HG02973 (cell line): ENCODE data around the gene ATG5.
"Not testable (repeated sequence)": the region's sequence is repeated elsewhere in the genome, so short reads cannot be mapped to it uniquely, and the experiment has no call there.

Experiments
- ATAC-seq: cut with Tn5 transposase; IDR thresholded peaks from one replicate; pipeline ENCODE4 v1.9.1; 2021; ENCODE audit warnings: moderate library complexity; ENCODE audit not compliant: unreplicated experiment

The ATG5 gene

DNA sequence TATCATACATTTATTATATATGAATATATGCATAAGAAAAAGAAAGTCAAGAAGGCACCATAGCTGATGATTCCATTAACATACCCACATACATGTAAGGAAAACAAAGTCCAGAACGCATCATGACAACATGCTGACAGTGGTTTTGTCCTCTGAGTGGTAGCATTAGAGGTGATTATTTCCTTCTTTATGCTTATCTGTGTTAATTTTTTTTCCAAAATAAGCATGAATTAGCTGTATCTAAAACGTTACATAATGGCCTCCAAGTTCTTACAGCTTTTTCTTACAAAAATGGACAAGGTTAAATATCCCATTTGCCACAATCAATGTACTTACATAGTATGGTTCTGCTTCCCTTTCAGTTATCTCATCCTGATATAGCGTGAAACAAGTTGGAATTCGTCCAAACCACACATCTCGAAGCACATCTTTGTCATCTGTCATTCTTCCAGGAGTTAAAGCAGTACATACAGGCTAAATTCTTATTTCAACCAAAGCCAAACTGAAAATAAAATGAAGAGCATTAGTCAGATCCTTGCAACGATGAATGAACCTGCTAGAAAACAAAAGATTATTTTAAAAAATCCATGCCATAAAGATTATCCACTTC lies 9.7 kb downstream of the ATG5 start:
- ATAC-seq, result no peak

DNA sequence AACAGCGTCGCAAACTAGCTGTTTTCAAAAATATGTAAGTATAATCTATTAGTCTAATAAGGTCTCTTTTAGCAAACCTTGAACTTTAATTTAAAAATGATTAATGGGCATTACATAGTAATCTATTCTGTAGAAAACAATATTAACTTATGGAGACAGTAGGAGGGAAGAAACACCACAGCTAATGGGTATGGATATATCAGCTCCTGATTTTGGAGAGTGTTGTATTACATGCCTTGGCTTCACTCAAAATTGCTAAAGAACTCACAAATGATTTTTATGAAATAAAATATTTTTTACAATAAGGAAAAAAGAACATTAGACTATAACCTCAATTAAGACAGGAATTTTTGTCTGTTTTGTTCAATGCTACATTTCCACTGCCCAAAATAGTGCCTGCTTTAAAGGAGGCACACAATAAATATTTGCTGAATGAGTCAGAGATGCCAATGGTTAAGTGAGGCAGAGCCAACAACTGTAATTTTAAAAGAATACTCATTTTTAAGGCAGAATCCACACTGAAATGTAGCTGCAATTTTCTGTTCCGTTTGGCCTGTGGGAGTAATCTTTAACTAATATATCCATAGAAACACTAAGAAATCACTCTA lies 15.7 kb downstream of the ATG5 start:
- ATAC-seq, result no peak

DNA sequence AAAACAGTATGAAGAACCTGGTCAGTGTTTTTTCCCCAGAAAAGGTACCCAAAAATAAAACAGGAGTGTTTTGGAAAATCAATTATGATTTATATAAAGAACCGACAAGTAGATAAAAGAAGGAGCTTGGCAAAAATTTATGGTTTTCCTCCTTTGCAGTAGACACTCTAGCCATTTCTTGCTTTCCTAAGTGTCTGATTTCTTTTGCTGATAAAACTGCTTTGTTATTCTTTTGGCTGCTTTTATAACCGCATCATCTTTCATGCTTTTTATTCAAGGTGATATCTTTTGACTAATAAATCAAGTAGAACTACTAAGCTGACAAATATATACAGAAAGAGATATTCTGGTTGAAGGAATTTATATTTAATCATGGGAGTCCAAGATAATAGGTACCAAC lies 16.6 kb downstream of the ATG5 start:
- no peak for ATAC-seq

DNA sequence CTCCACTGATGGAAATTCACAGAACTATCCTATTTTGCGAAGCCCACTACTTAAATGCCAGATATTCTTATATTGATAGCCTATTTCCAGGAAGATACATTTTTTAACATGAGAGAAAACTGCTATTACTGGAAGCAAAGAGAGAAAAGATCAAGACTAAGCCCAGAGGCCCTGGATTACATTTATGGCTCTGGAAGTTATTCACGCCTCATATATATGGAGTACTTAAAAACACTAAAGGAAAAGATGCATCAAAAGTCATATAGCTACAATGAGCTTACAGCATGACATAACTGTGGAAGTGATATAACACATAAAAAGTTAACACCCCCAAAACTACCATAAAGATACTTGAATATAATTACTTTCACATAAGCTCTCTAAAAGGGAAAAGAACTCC lies 19.8 kb downstream of the ATG5 start:
- ATAC-seq, result no peak

DNA sequence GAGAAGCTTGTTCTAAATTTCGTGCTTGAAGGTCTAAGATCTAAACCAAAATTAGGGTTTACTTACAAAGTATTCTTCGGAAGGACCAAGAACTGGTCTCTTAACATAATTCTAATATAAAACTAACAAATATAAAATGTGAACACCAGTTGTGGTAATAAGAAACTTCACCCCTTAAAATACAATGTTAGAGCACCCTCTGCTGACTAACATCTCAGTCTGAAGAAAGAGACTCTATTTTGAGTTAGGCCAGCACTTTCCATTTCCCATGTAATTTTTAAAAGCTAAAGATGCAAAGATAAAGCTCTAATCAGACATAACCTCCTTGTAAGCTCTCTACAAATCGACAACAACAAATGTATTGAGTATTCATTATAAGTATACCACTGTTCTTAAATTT lies 24.6 kb downstream of the ATG5 start:
- no peak for ATAC-seq

DNA sequence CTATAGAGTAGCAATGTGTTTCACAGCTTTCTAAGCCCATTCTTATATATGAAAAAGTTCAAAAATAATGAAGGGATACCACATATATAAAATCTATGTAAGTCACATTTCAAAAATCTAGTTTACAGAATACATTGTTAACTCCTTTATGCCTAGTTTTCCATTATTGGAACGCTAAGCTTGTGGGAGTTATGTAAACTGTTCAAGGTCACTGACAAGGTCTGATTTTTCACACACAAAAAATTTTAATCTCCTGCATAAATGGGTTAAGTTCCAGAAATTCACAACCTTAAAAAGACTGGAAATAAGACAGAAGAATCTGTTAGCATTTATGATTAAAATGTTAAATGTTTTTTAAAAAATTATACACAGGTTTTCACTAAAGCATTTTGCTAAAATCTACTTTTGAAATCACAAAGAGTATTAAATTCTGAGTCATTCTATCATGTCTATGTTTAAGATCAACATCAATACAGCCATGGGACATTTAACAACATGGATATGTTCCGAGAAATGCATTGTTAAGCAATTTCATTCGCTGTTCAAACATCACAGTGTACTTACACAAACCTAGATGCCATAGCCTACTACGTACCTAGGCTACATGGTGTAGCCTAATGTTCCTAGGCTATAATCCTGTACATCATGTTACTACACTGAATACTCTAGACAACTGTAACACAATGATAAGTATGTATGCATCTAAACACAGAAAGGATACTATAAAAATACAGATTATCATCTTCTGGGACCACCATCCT lies 25.4 kb downstream of the ATG5 start:
- no peak for ATAC-seq

DNA sequence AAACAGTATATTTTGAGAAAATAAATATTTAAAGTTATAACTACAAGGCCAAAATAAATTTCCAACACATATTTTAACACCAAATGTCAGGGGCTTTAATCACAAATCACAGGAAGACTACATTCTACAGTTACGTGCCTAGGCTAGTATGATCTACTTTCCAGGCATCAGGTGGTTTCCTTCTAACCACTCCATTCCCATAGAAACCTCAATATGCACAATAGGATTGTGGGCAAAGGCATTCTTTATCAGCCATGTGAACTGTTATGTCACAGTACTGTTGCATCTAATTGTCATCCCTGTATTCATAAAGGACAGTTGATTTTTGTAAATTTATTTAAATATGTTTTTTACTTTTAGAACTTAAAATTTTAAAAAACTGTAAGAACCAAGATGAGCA lies 32.4 kb downstream of the ATG5 start:
- ATAC-seq, result no peak

DNA sequence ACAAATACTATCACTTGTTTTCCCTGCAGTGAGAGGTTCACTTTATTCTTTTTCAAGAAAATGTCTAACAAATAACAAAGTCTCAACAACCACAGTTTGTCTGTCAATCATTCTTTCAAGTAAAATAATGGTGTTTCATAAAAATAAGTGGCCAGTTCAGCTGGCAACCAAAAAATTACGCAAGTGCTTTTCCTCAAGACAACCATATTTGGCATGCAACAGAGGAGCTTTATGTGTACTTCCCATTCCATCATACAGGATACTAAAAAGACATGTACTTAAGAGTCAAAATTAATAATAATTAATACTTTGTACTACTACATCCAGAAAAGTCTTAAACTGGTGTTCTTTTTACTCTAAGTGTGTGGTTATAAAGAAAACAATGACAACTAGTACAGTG lies 34.6 kb downstream of the ATG5 start:
- ATAC-seq, result no peak

DNA sequence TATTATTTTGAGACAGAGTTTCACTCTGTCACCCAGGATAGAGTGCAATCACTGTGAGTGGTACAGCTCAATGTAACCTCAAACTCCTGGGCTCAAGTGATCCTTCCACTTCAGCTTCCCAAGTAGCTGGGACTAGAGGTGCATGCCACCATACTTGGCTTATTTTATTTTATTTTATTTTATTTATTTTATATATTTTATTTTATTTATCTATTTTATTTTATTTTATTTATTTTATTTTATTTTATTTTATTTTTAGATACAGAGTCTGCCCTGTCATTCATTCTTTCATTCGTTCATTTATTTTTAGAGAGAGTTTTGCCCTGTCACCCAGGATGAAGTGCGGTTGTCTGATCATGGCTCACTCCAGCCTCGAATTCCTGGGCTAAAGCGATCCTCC lies 35.5 kb downstream of the ATG5 start:
- ATAC-seq, result no peak

DNA sequence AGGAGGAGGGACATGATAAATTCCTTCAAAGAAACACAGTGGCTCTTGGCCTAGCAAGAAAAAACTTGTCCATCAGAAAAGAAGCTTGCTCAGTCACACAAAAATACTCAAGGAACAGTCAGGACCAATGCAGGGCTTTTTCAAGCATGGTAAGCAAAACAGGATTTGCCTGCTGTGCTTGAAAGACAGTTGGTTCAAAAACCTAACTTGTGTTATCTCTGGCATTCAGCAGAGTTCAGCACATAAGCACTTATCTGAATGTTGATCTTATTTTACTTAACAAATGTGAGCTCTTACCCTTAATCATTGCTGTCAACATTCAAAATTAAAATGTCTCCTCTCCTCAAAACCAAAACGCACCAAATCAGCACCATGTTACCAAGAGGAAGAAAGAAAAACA lies 38.3 kb downstream of the ATG5 start:
- no peak for ATAC-seq

DNA sequence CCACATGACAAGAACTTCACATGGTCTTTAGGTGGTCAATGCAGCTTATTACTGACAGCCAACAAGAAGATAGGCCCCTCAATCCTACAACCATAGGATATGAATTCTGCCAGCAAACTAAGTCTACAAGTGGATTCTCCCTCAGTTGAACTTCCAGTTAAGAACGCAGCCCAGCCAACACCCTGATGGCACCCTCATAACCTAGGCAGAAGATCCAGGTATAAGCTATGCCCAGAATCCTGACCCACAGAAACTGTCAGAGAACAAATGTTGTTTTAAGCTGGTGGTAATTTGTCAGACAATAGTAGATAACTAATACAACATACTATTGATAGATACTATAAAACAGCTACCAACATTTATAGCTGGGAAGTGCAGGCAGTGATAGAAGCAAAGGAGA lies 38.8 kb downstream of the ATG5 start:
- ATAC-seq, result no peak

DNA sequence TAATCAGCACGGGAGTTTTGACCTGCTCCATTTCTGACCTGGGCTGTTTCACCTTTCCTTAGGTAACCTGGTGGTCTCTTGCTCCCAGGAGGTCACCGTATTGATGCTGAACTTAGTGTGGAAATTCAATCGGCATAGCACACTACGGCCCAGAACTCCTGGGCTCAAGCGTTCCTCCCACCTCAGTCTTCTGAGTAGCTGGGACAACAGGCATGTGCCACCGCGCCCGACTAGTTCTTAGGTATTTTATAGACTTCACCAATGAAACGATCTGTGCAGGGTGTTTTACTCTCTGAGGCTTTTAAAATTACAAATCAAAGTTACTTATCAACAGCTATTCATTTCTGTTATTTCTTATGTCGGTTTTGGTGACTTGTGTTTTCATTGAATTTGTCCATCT lies 42.1 kb downstream of the ATG5 start:
- no peak for ATAC-seq

DNA sequence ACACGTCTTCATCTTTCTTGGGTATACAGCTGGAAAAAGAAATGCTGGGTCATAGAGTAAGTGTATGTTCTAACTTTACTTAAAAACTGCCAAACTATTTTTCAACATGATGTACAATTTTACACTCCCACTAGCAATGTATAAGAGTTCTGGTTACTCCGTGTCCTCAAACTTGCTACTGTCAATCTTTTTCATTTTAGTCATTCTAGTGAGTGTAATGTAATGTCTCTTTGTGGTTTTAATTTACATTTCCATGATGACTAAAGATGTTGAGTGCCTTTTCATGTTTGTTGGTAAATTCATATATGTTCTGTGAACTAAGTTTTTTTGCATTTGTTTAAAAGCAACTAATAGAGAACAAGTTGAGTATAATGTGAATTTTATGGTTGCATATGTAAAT lies 43.9 kb downstream of the ATG5 start:
- ATAC-seq, result no peak

DNA sequence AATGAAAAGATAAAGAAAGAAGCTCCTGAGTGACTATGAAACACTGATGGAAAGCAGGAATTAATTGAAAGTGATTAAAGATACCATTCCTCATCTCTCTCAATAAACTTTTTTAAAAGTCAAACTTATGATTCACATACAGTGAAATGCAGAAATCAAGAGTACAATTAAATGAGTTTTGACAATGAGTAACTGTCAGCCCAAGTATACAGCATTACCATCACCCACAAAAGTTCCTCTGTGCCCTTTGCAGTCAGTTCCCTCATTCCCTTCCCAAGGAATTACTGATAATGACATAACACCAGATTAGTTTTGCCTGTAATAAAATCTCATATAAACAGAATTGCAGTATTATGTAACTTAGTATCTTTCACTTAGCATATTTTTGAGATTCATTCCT lies 44.5 kb downstream of the ATG5 start:
- ATAC-seq, result no peak

DNA sequence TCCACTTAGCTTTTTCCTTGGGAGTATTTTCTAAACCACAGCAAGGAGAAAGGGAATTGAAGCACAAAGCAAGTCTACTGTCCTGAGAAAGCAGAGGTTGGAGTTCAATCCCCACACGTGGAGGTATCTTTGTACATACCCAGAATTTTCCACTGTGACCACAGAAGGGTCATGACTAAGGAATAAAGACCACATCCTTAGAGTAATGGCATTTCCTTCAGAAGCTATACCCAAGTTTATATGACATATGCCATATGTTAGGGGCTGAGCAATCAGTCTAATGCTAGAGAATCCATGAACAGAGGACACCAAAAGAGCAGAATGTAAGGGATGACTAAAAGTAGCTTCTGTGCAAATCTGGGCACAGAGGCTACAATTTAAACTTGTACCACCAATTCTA lies 46.4 kb downstream of the ATG5 start:
- ATAC-seq, result no peak

DNA sequence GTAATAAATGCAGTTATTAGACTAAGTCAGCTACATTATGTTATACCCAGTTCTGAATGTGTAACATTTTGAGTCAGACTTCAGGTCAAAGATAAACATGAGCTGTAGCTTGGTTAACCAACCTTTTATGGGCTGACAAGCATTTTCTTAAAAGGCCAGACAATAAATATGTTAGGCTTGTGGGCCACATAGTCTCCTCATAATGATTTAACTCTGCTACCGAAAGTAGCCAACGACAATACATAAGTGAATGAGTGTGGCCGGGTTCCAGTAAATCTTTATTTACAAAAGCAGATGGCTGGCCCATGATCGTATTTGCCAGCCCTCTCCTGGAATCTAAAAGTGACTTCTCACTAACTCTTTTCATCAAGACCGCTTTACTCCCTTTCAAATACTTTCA lies 49.9 kb downstream of the ATG5 start:
- ATAC-seq, result no peak

DNA sequence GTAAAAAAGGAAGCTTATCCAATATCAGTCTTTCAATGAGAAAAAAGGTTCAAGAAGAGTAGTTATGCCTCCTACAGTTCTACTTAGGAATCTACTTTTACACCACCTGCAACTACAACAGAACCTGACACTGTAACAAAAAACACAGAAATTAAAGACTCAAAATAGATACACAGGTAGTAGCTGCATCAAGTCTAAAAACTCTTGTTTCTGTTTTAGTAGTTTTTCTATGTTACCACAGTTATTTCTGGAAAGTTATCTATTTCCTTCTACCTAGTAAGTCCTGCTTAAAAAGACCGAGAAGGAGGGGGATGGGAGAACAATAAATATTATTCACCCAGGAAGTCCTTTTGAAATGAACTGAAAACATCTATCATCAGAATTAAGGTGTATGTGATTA lies 52.5 kb downstream of the ATG5 start:
- ATAC-seq, result peak; percentile 55

DNA sequence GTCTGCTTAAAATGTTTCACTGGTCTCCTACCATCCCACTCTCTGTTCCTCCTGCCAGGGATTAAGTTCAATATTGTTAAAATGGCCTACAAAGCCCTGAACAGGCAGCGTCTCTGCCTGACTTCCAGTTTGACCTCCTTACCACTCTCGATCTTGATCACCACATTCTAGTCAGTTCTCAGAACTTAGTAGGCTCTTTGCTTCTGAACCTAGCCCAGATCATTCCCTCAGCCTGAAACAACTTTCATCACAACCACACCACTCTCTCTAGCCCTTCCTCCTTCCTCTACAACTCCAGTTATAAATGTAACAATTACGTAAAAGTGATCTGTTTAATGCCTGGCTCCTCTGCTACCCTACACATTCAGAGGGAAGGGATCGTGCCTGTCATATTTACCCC lies 53.3 kb downstream of the ATG5 start:
- no peak for ATAC-seq

DNA sequence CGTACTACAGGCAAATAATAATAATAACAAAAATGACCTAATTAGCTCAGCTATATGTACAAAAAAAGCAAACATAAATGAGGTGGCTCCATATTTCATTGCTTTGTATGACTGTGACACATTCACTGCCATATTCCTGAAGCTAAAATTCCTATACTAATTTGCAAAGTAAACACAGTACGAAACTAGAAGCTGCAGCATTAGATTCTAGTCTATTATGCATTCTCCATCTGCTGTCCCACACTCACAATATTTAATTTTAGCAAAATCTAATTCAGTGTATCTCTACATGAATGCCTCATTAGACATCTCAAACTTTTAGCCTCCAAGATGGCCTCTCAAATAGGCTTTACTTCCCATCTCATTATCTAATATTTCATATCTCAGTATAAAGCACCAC lies 55.1 kb downstream of the ATG5 start:
- ATAC-seq, result no peak

DNA sequence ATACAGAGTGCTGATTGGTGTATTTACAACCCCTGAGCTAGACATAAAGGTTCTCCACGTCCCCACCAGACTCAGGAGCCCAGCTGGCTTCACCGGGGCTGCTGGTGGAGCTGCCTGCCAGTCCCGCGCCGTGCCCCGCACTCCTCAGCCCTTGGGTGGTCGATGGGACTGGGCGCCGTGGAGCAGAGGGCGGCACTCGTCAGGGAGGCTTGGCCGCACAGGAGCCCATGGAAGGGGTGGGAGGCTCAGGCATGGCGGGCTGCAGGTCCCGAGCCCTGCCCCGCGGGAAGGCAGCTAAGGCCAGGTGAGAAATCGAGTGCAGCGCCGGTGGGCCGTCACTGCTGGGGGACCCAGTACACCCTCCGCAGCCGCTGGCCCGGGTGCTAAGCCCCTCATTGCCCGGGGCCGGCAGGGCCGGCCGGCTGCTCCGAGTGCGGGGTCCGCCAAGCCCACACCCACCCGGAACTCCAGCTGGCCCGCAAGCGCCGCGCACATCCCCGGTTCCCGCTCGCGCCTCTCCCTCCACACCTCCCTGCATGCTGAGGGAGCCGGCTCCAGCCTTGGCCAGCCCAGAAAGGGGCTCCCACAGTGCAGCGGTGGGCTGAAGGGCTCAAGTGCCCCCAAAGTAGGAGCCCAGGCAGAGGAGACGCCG lies 56.2 kb downstream of the ATG5 start:
- ATAC-seq, result not testable (repeated sequence)

DNA sequence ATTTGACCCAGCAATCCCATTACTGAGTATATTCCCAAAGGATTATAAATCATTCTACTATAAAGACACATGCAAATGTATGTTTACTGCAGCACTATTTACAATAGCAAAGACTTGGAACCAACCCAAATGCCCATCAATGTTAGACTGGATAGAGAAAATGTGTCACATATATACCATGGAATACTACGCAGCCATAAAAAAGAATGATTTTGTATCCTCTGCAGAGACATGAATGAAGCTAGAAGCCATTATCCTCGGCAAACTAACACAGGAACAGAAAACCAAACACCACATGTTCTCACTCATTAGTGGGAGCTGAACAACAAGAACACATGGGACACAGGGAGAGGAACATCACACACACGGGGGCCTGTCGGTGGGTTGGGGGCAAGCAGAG lies 57.1 kb downstream of the ATG5 start:
- ATAC-seq, result not testable (repeated sequence)

DNA sequence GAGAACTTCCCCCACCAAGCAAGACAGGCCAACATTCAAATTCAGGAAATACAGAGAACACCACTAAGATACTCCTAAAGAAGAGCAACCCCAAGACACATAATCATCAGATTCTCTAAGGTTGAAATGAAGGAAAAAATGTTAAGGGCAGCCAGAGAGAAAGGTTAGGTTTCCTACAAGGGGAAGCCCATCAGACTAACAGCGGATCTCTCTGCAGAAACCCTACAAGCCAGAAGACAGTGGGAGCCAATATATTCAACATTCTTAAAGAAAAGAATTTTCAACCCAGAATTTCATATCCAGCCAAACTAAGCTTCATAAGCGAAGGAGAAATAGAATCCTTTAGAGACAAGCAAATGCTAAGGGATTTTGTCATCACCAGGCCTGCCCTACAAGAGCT lies 61.1 kb downstream of the ATG5 start:
- not testable (repeated sequence) for ATAC-seq
